Type B pancreatic cell (in vitro differentiated cells): Measurements from ENCODE around the gene GAB3. TPM values are rescaled to one million over a fixed set of nuclear protein-coding genes. Genes with fewer than 3 reads are reported as not detected.

ENCODE experiments used
- DNase-seq: peaks from one replicate; pipeline ENCODE4 v3.0.0; 2021; ENCODE audit warnings: mixed read lengths; ENCODE audit not compliant: unreplicated experiment; ENCODE audit errors: extremely low spot score
- H3K27ac Mint-ChIP-seq: 2 replicates; pipeline ENCODE4 v1.8.0; 2021; ENCODE audit warnings: mild to moderate bottlenecking, mixed read lengths
- H3K27me3 Mint-ChIP-seq: 2 replicates; pipeline ENCODE4 v1.8.0; 2021; ENCODE audit warnings: mixed read lengths
- H3K36me3 Mint-ChIP-seq: 2 replicates; pipeline ENCODE4 v1.8.0; 2021; ENCODE audit warnings: mixed read lengths
- H3K4me1 Mint-ChIP-seq: one replicate; pipeline ENCODE4 v1.8.0; 2021; ENCODE audit warnings: mixed read lengths; ENCODE audit not compliant: unreplicated experiment
- H3K4me3 Mint-ChIP-seq: 2 replicates; pipeline ENCODE4 v1.8.0; 2021; ENCODE audit warnings: mild to moderate bottlenecking, mixed read lengths
- H3K9me3 Mint-ChIP-seq: 2 replicates; pipeline ENCODE4 v1.8.0; 2021; ENCODE audit warnings: mixed read lengths
- total RNA-seq: library from RNA; stranded (reverse); gene quantifications from 2 replicates; pipeline ENCODE4 v1.2.1, GENCODE V29; 2021; ENCODE audit warnings: low replicate concordance
- TF ChIP-seq, protein P1 (sequence below): fragments of 200-600 bp; sonication (generic); conservative IDR thresholded peaks from 2 replicates; pipeline ENCODE4 v1.5.0; 2021; ENCODE audit warnings: antibody characterized with exemption, mild to moderate bottlenecking

The GAB3 gene
- total RNA-seq, 1 donor from 2014 or later, result 0.19 TPM

DNA sequence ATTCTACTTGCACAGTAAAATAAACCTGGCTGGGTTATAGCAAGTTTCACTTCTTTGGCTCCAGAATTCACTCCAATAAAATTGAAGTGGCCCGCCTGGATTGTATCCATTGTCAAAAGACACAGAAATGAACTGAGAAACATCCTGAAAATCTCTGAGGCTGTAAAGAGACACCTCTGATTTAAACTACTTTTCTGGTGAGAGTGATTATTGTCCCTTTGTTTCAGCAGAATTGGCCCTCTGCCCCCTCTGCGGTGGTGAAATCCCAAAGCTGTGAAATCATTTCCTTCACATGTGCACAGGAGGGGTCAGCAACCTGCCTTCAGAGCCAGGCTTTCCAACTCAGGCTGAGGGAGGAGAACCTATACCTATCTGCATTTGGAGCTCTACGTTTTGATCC, 23.0 kb downstream of the GAB3 start:
- H3K27me3 Mint-ChIP-seq, result no peaks in the 10 kb centered on the region
- DNase-seq, result no peak
- no peaks in the 10 kb centered on the region for H3K4me1 Mint-ChIP-seq
- H3K36me3 Mint-ChIP-seq, result no peaks in the 10 kb centered on the region
- no peak overlapping the region for H3K27ac Mint-ChIP-seq
- H3K9me3 Mint-ChIP-seq, result no peaks in the 10 kb centered on the region
- H3K4me3 Mint-ChIP-seq, result no peak overlapping the region
- TF ChIP-seq, protein P1, sequence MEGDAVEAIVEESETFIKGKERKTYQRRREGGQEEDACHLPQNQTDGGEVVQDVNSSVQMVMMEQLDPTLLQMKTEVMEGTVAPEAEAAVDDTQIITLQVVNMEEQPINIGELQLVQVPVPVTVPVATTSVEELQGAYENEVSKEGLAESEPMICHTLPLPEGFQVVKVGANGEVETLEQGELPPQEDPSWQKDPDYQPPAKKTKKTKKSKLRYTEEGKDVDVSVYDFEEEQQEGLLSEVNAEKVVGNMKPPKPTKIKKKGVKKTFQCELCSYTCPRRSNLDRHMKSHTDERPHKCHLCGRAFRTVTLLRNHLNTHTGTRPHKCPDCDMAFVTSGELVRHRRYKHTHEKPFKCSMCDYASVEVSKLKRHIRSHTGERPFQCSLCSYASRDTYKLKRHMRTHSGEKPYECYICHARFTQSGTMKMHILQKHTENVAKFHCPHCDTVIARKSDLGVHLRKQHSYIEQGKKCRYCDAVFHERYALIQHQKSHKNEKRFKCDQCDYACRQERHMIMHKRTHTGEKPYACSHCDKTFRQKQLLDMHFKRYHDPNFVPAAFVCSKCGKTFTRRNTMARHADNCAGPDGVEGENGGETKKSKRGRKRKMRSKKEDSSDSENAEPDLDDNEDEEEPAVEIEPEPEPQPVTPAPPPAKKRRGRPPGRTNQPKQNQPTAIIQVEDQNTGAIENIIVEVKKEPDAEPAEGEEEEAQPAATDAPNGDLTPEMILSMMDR, result no peak

DNA sequence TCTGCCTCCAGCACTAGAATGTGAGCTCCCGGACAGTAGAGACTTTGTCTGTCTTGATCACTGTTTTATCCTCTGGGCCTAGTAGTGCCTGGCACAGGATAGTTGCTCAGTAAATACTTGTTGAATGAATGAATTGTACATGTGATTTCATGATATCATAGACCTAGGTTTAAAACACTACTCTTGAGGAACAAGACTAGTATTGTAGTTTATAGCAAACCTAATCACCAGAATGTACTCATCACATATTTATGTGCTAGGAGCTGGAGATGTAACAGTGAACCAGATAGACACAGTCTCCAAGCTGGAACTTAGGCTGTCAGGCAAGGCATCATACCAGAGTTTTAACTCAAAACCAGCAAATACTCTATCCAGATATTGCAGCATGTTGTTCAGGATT, 23.5 kb downstream of the GAB3 start:
- H3K36me3 Mint-ChIP-seq, result no peaks in the 10 kb centered on the region
- no peak for DNase-seq
- H3K27ac Mint-ChIP-seq, result no peak overlapping the region
- no peaks in the 10 kb centered on the region for H3K9me3 Mint-ChIP-seq
- H3K4me3 Mint-ChIP-seq, result no peak overlapping the region
- TF ChIP-seq, protein P1, result no peak
- H3K27me3 Mint-ChIP-seq, result no peaks in the 10 kb centered on the region
- H3K4me1 Mint-ChIP-seq, result no peaks in the 10 kb centered on the region

DNA sequence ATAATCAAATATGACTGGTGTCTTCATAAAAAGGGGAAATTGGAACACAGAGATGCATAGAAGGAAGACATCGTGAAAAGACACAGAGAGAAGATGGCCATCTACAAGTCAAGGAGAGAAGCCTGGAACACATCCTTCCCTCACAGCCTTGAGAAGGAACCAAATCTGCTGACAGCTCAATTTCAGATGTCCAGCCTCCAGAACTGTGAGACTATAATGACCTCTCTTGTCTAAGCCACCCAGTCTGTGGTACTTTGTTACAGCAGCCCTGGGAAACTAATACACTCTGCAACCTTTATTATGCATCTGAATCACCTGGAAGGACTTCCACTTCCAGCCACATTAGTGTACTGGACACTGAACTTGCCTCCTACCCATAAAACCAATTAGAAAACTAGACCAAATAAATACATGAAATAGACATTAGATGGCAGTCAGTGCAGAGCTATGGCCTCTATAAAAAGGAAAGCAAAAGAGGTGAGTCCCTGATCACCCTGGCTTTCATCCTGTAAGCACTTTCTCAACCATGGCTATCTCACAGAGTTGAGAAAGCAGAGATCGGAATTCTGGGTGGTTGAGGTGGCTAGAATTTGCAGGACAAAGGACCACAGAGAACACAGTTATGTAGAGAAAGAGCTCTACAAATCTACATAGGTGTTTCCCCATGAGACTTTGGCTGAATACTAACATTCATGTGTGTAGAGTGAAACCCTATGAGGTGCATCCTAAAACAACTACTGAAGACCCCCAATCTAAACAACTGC, 25.7 kb downstream of the GAB3 start:
- Mint-ChIP-seq H3K27me3 (no peaks in the 10 kb centered on the region), H3K36me3 (no peaks in the 10 kb centered on the region), H3K9me3 (no peaks in the 10 kb centered on the region), H3K27ac (no peak overlapping the region), H3K4me3 (no peak overlapping the region), H3K4me1 (no peaks in the 10 kb centered on the region)
- TF ChIP-seq, protein P1, result no peak
- no peak for DNase-seq

DNA sequence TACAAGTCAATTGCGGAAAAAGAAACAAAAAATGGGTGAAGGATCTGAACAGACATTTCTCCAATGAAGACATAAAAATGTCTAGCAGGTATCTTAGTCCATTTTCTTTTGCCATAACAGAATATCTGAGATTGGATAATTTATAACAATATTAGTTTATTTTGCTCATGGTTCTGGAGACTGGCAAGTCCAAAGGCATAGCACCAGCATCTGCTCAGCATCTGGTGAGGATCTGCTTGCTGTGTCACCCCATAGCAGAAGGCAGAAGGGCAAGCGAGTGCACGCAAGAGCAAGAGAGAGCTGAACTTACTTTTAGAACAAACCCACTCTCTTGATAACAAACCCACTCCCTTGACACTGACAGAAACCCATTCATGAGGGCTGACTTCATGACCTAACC, 29.7 kb downstream of the GAB3 start:
- Mint-ChIP-seq H3K27ac (no peak overlapping the region), H3K4me3 (no peak overlapping the region)

DNA sequence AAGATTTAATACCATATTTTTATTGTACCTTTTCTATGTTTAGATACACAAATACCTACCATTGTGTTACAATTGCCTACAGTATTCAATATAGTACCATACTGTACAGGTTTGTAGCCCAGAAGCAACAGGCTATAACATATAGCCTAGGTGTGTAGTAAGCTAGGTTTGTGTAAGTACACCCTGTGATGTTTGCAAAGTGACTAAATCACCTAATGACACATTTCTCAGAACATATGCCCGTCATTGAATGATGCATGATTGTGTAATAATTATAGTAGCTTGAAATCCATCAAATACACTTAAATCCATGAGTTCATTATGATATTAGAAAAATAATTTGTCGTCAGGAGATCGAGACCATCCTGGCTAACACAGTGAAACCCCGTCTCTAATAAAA, 30.8 kb downstream of the GAB3 start:
- Mint-ChIP-seq H3K4me1 (no peaks in the 10 kb centered on the region), H3K36me3 (no peaks in the 10 kb centered on the region), H3K9me3 (no peaks in the 10 kb centered on the region), H3K27ac (no peak overlapping the region), H3K4me3 (no peak overlapping the region), H3K27me3 (peaks cover 1% of the 10 kb centered on the region)
- DNase-seq, result no peak
- TF ChIP-seq, protein P1, result no peak

More for the DNA sequence above, 29.7 kb downstream of the GAB3 start:
- no peaks in the 10 kb centered on the region for H3K36me3 Mint-ChIP-seq
- H3K27me3 Mint-ChIP-seq, result no peaks in the 10 kb centered on the region
- H3K9me3 Mint-ChIP-seq, result no peaks in the 10 kb centered on the region
- TF ChIP-seq, protein P1, result no peak
- no peaks in the 10 kb centered on the region for H3K4me1 Mint-ChIP-seq
- DNase-seq, result no peak
